Hepatocyte (in vitro differentiated cells): ENCODE results near the gene CXADR. TPM values are rescaled to one million over a fixed set of nuclear protein-coding genes. Genes with fewer than 3 reads are reported as not detected.

Experiments
- DNase-seq: peaks from one replicate; pipeline ENCODE4 v3.0.0-alpha.2; 2016; ENCODE audit warnings: low spot score
- H2AFZ ChIP-seq: fragments of 200-600 bp; sonication (generic); 2 replicates; pipeline ENCODE4 v1.6.0; 2016; ENCODE audit warnings: antibody characterized with exemption, mild to moderate bottlenecking
- H3K27ac ChIP-seq: fragments of 200-600 bp; sonication (generic); 2 replicates; pipeline ENCODE4 v1.5.1; 2016; ENCODE audit warnings: mild to moderate bottlenecking
- H3K27me3 ChIP-seq: fragments of 200-600 bp; sonication (generic); 2 replicates; pipeline ENCODE4 v1.6.1; 2016
- H3K36me3 ChIP-seq: fragments of 200-600 bp; sonication (generic); replicated peaks from 2 replicates; pipeline ENCODE4 v1.5.1; 2016; ENCODE audit warnings: low read depth; ENCODE audit not compliant: insufficient read depth
- H3K4me1 ChIP-seq: fragments of 200-600 bp; sonication (generic); 2 replicates; pipeline ENCODE4 v1.5.1; 2016; ENCODE audit warnings: mild to moderate bottlenecking, moderate library complexity; ENCODE audit not compliant: insufficient read depth
- H3K4me2 ChIP-seq: fragments of 200-600 bp; sonication (generic); 2 replicates; pipeline ENCODE4 v1.6.0; 2016
- H3K4me3 ChIP-seq: fragments of 200-600 bp; sonication (generic); 2 replicates; pipeline ENCODE4 v1.5.1; 2016; ENCODE audit warnings: mild to moderate bottlenecking
- H3K79me2 ChIP-seq: fragments of 200-600 bp; sonication (generic); 2 replicates; pipeline ENCODE4 v1.6.0; 2017; ENCODE audit warnings: mild to moderate bottlenecking
- H3K9me2 ChIP-seq: fragments of 200-600 bp; sonication (generic); replicated peaks from 2 replicates; pipeline ENCODE4 v1.6.0; 2017; ENCODE audit warnings: mild to moderate bottlenecking; ENCODE audit not compliant: insufficient read depth
- H3K9me3 ChIP-seq: fragments of 200-600 bp; sonication (generic); 2 replicates; pipeline ENCODE4 v1.5.1; 2016; ENCODE audit warnings: low read depth, mild to moderate bottlenecking
- H4K20me1 ChIP-seq: fragments of 200-600 bp; sonication (generic); 2 replicates; pipeline ENCODE4 v1.6.0; 2016; ENCODE audit warnings: mild to moderate bottlenecking; ENCODE audit not compliant: insufficient read depth, poor library complexity, severe bottlenecking
- CTCF ChIP-seq: fragments of 200-600 bp; sonication (generic); IDR thresholded peaks from 2 replicates; pipeline ENCODE4 v1.5.1; 2016; ENCODE audit warnings: antibody characterized with exemption, mild to moderate bottlenecking; ENCODE audit not compliant: poor library complexity
- EZH2 ChIP-seq: fragments of 200-600 bp; sonication (generic); IDR thresholded peaks from 2 replicates; pipeline ENCODE4 v1.6.1; 2016; ENCODE audit warnings: antibody characterized with exemption, mild to moderate bottlenecking, borderline replicate concordance
- EZH2phosphoT487 ChIP-seq: fragments of 200-600 bp; sonication (generic); IDR thresholded peaks from one replicate; pipeline ENCODE4 v1.6.1; 2018; ENCODE audit warnings: antibody characterized with exemption, mild to moderate bottlenecking, low read depth, moderate library complexity; ENCODE audit not compliant: unreplicated experiment, severe bottlenecking
- WGBS: methylation state at CpG from one replicate; pipeline ENCODE4 v1.1.6; 2016; ENCODE audit warnings: low lambda C conversion rate; ENCODE audit errors: missing lambda C conversion rate; 5-methylcytosine and 5-hydroxymethylcytosine counted together
- polyA plus RNA-seq: library from polyadenylated mRNA; unstranded; fragments of >200 nt; fragmentation: Nextera tagmentation; extraction: Ambion mirVana; gene quantifications from 2 replicates; pipeline ENCODE4 v1.2.1, GENCODE V29; 2016
- small RNA-seq: library from RNA; depleted of rRNA; stranded (forward); fragments of <200 nt; gene quantifications from one replicate; pipeline ENCODE3, GENCODE V24; 2014
- total RNA-seq: library from RNA; depleted of rRNA; stranded (reverse); fragments of >200 nt; gene quantifications from 2 replicates; pipeline ENCODE4 v1.2.3, GENCODE V29; 2014

The CXADR gene
- total and polyA plus RNA-seq, 2 experiments from 2014 or later = 75.0 to 93.4 TPM

GRCh38 chr21:17636711-17637110 is 123.9 kb downstream of the CXADR start:
- WGBS = 74% methylated on average over 4 of the region's 4 CpGs
- TF ChIP-seq CTCF (no peak), EZH2phosphoT487 (no peak), EZH2 (no peak)
- H3K27ac ChIP-seq = no peak overlapping the region
- no peak overlapping the region for H3K4me2 ChIP-seq
- H3K79me2 ChIP-seq = no peaks in the 10 kb centered on the region
- no peaks in the 10 kb centered on the region for H4K20me1 ChIP-seq
- H3K9me2 ChIP-seq = no peaks in the 10 kb centered on the region
- no peaks in the 10 kb centered on the region for H3K36me3 ChIP-seq
- H3K4me3 ChIP-seq = no peak overlapping the region
- H3K27me3 ChIP-seq = no peaks in the 10 kb centered on the region
- H3K4me1 ChIP-seq = no peaks in the 10 kb centered on the region
- DNase-seq = no peak
- H2AFZ ChIP-seq = no peak overlapping the region
- H3K9me3 ChIP-seq = no peaks in the 10 kb centered on the region

- Histone ChIP-seq H3K27me3 (no peaks in the 10 kb centered on the region), H3K9me2 (no peaks in the 10 kb centered on the region), H4K20me1 (no peaks in the 10 kb centered on the region), H3K4me3 (no peak overlapping the region), H2AFZ (no peak overlapping the region), H3K4me2 (no peak overlapping the region), H3K79me2 (no peaks in the 10 kb centered on the region), H3K9me3 (no peaks in the 10 kb centered on the region), H3K36me3 (no peaks in the 10 kb centered on the region), H3K27ac (no peak overlapping the region), H3K4me1 (no peaks in the 10 kb centered on the region)
- TF ChIP-seq EZH2phosphoT487 (no peak), EZH2 (no peak), CTCF (no peak)
- WGBS = 87% methylated on average over 2 of the region's 2 CpGs
- DNase-seq = no peak
Observed at GRCh38 chr21:17640821-17641220, 128.0 kb downstream of the CXADR start.

Small RNA genes lying within 50 kb of the gene (small RNA-seq; reads per million reads assigned to genes)
- gene RF00019 = not detected
- not detected for gene RN7SL163P
- gene RPL39P40 = not detected

Other genes starting within 250 kb of the CXADR start
- gene BTG3, start 99.9 kb downstream of the CXADR start, total RNA-seq = 57.0 and 62.7 TPM in 2 replicates
- gene BTG3, start 99.9 kb downstream of the CXADR start, polyA plus RNA-seq = 50.7 and 57.5 TPM in 2 replicates